ENCODE measurements around the gene ZNF772.

ZNF772 gene

GRCh38 chr19:57443121-57443696, 34.2 kb downstream of the ZNF772 start:
- TF ChIP-seq CTCF (IDR thresholded peaks at IDR 0.05) = no peak

DNA sequence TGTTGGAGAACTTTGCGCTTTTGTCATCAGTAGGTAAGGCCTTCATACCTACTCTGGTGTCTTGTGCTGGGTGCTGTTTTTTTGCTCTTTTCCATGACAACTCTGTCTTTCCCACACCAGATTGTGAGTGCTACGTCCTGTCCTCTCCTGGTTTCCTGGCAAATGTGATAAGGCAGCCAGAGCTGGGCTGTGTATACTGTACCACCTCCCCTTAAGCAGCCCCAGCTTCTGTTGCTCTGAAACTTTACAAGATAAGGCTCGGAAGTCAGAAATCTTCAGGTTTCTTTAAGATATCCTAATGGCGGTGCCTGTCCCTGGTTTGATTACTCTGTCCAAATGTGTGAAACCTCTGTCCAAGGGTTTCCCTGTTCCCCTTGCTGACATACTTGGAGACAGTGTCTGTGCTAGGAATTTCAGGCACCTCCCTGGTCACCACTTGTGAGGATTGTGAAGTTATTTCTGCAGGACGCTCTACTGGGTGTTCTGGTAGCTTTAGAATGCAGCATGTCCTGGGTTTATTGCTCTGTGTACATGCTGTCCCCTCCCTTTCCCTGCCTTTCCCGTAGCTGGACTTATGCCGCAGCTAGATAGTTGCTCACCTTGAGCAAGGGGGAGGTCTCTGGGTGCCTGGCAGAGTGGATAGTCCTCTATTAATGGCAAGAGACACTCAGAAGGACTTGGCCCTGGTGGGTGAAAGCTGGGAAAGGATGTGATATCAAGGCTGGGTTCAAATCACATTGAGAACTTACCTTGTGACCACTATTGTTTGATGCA, 35.2 kb downstream of the ZNF772 start:
- Mint-ChIP-seq H3K4me1 (peaks cover 11% of the 10 kb centered on the region), H3K27ac (peak overlapping the region; percentile 55), H3K9me3 (peaks cover 74% of the 10 kb centered on the region), H3K27me3 (ENCODE audit: low read depth, poor library complexity) (peaks cover 5% of the 10 kb centered on the region), H3K4me3 (no peak overlapping the region), H3K36me3 (ENCODE audit: low read depth) (peaks cover 89% of the 10 kb centered on the region)
- TF ChIP-seq CTCF (IDR thresholded peaks at IDR 0.05) = no peak
- DNase-seq = no peak

More at GRCh38 chr19:57443121-57443696, 34.2 kb downstream of the ZNF772 start:
- H3K36me3 Mint-ChIP-seq (ENCODE audit: low read depth) = peaks cover 86% of the 10 kb centered on the region
- peaks cover 5% of the 10 kb centered on the region for H3K27me3 Mint-ChIP-seq (ENCODE audit: low read depth, poor library complexity)
- no peak overlapping the region for H3K4me3 Mint-ChIP-seq
- H3K27ac Mint-ChIP-seq = no peak overlapping the region
- peaks cover 74% of the 10 kb centered on the region for H3K9me3 Mint-ChIP-seq
- peaks cover 11% of the 10 kb centered on the region for H3K4me1 Mint-ChIP-seq
- no peak for DNase-seq

DNA sequence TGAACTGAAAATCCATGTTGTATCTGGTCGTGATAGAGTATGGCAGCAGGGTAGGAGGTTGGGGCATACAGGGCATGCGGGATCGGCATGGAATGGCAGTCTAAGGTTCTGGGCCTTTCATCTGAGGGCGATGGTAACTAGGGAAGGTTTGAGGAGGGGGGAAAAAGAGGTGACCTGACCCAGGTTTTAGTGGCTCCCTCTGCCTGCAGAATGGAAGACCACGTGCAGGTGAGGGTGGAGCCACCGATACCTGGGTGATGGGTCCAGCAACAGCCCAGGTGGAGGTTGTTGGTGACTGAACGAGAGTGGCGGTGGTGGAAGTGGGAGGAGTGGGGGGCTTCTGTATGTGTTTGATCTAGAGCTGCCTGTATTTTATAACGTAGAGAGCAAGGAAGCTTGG, 38.4 kb downstream of the ZNF772 start:
- Mint-ChIP-seq H3K4me3 (no peak overlapping the region), H3K27ac (peak overlapping the region; percentile 6), H3K9me3 (peaks cover 72% of the 10 kb centered on the region), H3K36me3 (ENCODE audit: low read depth) (peaks cover 82% of the 10 kb centered on the region), H3K4me1 (peaks cover 34% of the 10 kb centered on the region), H3K27me3 (ENCODE audit: low read depth, poor library complexity) (peaks cover 8% of the 10 kb centered on the region)
- DNase-seq = no peak
- no peak for TF ChIP-seq CTCF (IDR thresholded peaks at IDR 0.05)

- Mint-ChIP-seq H3K36me3 (ENCODE audit: low read depth) (peaks cover 81% of the 10 kb centered on the region), H3K27me3 (ENCODE audit: low read depth, poor library complexity) (peaks cover 8% of the 10 kb centered on the region), H3K27ac (no peak overlapping the region), H3K4me1 (peaks cover 34% of the 10 kb centered on the region), H3K9me3 (peaks cover 68% of the 10 kb centered on the region), H3K4me3 (no peak overlapping the region)
- TF ChIP-seq CTCF (IDR thresholded peaks at IDR 0.05) = no peak
- DNase-seq = no peak
These were observed 39.4 kb downstream of the ZNF772 start for GRCh38 chr19:57437931-57438330.

DNA sequence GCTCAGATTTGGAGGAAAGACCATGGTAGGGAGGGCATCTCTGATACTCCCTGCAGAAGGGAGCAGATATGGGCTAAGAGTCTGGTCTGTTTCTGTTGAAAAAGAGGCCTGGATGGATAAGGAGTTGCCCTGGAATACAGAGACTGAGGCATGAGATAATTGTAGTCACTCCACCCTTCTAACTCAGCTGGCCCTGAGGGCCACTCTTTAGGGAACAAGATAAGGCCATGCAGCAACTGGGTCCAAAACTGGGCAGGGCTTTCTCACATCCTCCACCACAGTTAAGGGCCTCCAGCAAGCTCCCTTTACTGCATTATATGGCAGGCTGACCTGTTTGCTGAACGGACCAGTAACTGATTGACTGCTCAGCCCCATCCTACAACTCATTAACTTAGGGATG, 40.9 kb downstream of the ZNF772 start:
- Mint-ChIP-seq H3K4me3 (peak overlapping the region; percentile 97), H3K27ac (no peak overlapping the region), H3K9me3 (peaks cover 56% of the 10 kb centered on the region), H3K27me3 (ENCODE audit: low read depth, poor library complexity) (peaks cover 6% of the 10 kb centered on the region), H3K4me1 (peaks cover 23% of the 10 kb centered on the region), H3K36me3 (ENCODE audit: low read depth) (peaks cover 72% of the 10 kb centered on the region)
- TF ChIP-seq CTCF (IDR thresholded peaks at IDR 0.05) = no peak
- DNase-seq = no peak

Measured in nephron progenitor cell (in vitro differentiated cells).